Keratinocyte (primary cell): ENCODE data around the gene FGF5.

Source experiments
- EZH2 ChIP-seq: IDR thresholded peaks from one replicate; pipeline ENCODE4 v1.6.1; 2012; ENCODE audit warnings: inconsistent platforms, mild to moderate bottlenecking, low read length, moderate library complexity
- TF ChIP-seq, protein P1 (sequence below), 3 experiments: IDR thresholded peaks in 1 of 3; conservative IDR thresholded peaks in 1 of 3; optimal IDR thresholded peaks in 1 of 3; 2 replicates in 2 of 3; 3 replicates in 1 of 3; pipeline versions ENCODE3 to v1.5.1; 2011; ENCODE audit warnings: low read length in 3 of 3, mild to moderate bottlenecking in 3 of 3, moderate library complexity in 2 of 3, control low read depth in 1 of 3, inconsistent platforms in 1 of 3; ENCODE audit not compliant: insufficient read depth in 2 of 3; ENCODE audit errors: extremely low read depth in 1 of 3

DNA sequence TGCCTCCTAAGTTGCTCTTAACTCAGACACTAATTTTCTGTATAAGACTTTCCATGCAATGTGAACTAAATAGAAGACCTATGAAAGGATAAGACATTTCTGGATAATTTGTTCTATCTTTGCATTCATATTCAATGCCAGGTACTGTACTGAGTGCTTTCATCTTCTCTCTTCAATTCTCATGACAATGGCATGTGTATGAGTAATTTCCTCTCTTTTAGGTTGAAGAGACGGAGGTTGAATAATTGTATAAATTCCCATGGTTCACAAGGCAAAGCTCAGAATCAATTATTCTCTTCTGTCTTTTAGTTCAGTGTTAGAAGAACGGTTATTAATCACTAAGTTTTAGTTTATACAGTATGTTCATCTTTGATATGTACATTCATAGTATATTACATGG, 39.8 kb downstream of the FGF5 start:
- TF ChIP-seq, protein P1, sequence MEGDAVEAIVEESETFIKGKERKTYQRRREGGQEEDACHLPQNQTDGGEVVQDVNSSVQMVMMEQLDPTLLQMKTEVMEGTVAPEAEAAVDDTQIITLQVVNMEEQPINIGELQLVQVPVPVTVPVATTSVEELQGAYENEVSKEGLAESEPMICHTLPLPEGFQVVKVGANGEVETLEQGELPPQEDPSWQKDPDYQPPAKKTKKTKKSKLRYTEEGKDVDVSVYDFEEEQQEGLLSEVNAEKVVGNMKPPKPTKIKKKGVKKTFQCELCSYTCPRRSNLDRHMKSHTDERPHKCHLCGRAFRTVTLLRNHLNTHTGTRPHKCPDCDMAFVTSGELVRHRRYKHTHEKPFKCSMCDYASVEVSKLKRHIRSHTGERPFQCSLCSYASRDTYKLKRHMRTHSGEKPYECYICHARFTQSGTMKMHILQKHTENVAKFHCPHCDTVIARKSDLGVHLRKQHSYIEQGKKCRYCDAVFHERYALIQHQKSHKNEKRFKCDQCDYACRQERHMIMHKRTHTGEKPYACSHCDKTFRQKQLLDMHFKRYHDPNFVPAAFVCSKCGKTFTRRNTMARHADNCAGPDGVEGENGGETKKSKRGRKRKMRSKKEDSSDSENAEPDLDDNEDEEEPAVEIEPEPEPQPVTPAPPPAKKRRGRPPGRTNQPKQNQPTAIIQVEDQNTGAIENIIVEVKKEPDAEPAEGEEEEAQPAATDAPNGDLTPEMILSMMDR (optimal IDR thresholded peaks at IDR 0.05 in 1 of 3, IDR thresholded peaks at IDR 0.05 in 1 of 3, conservative IDR thresholded peaks at IDR 0.05 in 1 of 3; ENCODE audit: extremely low read depth in 1 of 3, insufficient read depth in 2 of 3, low read length in 3 of 3), result no peak
- TF ChIP-seq EZH2, result no peak
